ENCODE measurements around the gene ELOB.

Gene ELOB

DNA sequence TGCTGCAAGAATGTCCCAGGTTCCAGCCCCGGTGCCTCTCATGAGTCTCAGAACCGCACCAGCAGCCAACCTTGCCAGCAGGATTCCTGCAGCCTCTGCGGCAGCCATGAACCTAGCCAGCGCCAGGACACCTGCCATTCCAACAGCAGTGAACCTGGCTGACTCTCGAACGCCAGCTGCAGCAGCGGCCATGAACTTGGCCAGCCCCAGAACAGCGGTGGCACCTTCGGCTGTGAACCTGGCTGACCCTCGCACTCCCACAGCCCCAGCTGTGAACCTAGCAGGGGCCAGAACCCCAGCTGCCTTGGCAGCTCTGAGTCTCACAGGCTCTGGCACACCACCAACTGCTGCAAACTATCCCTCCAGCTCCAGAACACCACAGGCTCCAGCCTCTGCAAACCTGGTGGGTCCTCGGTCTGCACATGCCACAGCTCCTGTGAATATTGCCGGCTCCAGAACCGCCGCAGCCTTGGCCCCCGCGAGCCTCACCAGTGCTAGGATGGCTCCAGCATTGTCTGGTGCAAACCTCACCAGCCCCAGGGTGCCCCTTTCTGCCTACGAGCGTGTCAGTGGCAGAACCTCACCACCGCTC lies 9.8 kb downstream of the ELOB start:
- no peak for DNase-seq

DNA sequence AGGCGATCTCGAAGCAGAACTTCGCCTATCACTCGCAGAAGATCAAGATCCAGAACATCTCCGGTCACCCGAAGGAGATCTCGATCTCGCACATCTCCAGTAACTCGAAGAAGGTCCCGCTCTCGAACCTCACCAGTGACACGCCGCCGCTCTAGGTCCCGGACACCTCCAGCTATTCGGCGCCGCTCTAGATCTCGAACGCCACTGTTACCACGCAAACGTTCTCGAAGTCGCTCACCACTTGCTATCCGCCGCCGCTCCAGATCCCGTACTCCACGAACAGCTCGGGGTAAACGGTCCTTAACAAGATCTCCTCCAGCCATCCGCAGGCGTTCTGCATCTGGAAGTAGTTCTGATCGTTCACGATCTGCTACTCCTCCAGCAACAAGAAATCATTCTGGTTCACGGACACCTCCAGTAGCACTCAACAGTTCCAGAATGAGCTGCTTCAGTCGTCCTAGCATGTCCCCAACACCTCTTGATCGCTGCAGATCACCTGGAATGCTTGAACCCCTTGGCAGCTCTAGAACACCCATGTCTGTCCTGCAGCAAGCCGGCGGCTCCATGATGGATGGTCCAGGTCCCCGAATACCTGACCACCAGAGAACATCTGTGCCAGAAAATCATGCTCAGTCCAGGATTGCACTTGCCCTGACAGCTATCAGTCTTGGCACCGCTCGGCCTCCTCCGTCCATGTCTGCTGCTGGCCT lies 10.5 kb downstream of the ELOB start:
- DNase-seq = no peak

DNA sequence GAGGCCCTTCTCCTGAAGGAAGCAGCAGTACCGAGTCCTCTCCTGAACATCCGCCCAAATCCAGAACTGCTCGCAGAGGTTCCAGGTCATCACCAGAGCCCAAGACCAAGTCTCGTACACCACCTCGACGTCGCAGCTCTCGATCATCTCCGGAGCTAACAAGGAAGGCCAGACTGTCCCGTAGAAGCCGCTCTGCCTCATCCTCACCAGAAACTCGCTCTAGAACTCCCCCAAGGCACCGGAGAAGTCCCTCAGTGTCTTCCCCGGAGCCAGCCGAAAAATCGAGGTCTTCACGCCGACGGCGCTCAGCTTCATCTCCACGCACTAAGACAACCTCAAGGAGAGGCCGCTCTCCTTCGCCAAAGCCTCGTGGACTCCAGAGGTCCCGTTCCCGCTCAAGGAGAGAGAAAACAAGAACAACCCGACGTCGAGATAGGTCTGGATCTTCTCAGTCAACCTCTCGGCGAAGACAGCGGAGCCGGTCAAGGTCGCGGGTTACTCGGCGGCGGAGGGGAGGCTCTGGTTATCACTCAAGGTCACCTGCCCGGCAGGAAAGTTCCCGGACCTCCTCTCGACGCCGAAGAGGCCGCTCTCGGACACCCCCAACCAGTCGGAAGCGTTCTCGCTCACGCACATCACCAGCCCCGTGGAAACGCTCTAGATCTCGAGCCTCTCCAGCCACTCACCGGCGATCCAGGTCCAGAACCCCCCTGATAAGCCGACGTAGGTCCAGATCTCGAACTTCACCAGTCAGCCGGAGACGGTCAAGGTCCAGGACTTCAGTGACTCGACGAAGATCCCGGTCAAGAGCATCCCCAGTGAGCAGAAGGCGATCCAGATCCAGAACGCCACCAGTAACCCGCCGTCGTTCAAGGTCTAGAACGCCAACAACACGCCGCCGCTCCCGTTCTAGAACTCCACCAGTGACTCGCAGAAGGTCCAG lies 11.3 kb downstream of the ELOB start:
- no peak for DNase-seq

DNA sequence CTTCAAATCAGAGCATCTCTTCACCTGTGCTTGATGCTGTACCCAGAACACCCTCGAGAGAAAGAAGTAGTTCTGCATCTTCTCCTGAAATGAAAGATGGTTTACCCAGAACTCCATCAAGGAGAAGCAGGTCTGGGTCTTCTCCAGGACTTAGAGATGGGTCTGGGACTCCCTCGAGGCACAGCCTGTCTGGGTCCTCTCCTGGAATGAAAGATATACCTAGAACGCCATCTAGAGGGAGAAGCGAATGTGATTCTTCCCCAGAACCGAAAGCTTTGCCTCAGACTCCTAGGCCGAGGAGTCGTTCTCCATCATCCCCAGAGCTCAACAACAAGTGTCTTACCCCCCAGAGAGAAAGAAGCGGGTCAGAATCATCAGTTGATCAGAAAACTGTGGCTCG lies 12.4 kb downstream of the ELOB start:
- DNase-seq = no peak

DNA sequence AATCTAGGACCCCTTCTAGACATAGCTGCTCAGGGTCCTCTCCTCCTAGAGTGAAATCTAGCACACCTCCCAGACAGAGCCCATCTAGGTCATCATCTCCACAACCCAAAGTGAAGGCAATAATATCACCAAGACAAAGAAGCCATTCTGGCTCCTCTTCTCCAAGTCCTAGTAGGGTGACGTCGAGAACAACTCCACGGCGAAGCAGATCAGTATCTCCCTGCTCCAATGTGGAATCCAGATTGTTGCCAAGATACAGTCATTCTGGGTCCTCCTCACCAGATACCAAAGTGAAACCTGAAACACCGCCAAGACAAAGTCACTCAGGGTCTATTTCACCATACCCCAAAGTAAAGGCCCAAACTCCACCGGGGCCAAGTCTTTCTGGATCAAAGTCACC lies 13.9 kb downstream of the ELOB start:
- DNase-seq = no peak

DNA sequence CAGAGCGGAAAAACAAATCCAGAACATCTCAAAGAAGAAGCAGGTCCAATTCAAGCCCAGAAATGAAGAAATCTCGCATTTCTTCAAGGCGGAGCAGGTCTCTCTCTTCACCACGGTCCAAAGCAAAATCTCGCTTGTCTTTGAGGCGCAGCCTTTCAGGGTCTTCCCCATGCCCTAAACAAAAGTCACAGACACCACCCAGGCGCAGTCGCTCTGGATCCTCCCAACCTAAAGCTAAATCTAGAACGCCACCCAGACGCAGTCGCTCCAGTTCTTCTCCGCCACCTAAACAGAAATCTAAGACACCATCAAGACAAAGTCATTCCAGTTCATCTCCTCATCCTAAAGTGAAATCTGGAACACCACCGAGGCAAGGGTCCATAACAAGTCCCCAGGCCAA lies 14.4 kb downstream of the ELOB start:
- no peak for DNase-seq

DNA sequence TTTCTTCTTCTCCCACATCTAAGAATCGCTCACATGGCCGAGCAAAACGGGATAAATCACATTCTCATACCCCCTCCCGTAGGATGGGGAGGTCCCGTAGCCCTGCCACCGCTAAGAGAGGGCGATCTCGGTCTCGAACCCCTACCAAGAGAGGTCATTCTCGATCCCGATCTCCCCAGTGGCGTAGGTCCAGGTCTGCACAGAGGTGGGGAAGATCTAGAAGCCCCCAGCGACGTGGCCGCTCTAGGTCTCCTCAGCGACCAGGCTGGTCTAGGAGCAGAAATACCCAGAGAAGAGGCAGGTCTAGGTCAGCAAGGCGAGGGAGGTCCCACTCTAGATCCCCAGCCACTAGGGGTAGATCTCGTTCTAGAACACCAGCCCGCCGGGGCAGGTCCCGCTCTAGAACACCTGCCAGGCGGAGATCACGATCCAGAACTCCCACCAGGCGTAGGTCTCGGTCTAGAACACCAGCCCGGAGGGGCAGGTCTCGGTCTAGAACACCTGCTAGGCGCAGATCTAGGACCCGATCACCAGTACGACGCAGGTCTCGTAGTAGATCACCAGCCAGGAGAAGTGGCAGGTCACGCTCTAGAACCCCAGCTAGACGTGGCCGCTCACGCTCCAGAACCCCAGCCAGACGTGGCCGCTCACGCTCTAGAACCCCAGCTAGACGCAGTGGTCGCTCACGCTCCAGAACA lies 15.0 kb downstream of the ELOB start:
- DNase-seq = no peak

DNA sequence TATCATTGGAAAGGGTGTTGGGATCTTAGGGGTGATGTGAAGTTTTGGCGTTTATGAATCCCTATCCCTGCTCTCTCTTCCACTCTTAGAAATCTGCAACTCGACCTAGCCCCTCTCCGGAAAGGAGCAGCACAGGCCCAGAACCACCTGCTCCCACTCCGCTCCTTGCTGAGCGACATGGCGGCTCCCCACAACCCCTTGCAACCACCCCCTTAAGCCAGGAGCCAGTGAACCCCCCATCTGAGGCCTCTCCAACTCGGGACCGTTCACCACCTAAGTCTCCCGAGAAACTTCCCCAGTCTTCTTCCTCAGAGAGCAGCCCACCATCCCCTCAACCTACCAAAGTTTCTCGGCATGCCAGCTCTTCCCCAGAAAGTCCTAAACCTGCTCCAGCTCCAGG lies 15.6 kb downstream of the ELOB start:
- DNase-seq = no peak

DNA sequence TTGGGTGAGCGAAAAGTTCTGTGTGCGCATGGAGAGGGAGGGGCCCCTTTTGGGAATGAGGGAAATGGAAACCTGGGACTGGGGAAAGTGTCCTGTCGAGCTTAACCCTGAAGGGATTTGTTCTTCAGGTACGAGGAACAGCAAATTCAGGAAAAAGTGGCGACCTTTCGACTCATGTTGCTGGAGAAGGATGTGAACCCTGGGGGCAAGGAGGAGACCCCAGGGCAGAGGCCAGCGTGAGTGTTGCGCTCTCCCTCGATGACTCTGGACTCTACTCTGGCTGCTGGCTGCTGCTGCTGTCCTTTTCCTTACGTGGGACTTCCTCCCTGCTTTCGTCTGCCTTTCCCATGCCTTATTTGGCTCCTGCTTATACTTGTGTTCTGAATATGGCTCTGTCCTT lies 19.7 kb downstream of the ELOB start:
- DNase-seq = no peak

DNA sequence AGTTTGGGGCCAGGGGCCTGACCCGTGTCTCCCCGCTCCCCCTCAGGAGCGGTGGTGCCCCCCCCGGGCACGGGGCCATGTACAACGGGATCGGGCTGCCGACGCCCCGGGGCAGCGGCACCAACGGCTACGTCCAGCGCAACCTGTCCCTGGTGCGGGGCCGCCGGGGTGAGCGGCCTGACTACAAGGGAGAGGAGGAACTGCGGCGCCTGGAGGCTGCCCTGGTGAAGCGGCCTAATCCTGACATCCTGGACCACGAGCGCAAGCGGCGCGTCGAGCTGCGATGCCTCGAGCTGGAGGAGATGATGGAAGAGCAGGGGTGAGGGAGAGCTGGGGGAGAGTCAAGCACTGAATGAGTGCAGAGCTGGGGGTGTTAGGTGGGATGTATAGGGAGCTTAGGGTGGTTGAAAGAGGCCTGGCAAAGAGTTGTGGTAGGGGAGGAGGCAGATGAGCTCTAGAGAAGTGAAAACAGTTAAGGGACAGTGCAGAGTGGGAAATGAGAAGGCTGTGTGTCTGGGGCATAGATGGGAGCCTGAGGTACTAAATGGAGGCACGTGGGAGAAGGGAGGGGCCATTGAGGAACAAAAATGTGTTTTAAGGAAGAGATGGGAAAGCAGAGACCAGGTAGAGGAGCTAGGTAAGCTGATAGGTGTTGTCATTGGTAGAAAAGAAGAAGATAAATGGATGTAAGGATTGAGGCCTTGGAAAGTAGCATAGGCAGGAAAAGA lies 20.6 kb downstream of the ELOB start:
- DNase-seq = no peak

DNA sequence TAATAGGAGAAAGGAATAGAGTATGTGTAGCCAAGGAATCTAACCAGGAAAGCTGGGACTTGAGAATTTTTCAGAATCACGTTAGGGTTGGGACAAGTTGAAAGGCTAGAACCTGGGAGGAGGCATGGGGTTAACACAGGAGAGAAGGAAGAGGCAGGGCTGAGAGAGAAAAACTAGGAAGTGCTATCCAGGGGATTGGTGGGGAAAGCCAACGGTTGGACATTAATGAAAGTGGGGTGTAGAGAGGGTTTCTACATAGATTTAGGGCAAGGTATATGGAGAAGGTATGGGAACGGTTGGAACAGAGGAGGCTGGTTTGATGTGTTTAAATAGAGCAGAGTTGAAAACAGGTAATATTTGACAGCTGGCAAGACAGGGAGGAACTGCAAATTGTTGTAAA lies 21.9 kb downstream of the ELOB start:
- no peak for DNase-seq

DNA sequence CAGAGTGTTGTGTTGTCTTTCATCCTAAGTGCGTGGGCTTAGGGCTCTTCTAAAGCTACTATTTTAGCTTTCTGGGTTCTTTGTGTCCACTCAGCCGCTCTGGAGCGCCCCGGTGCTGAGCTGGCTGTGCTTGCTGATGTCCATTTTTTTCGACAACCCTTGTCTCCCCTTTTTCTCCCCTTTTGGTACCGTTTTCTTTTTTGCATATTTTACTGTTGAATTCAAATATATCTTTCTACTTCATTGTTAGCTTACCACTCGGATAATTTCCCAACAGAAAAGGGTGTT lies 23.4 kb downstream of the ELOB start:
- DNase-seq = no peak

DNA sequence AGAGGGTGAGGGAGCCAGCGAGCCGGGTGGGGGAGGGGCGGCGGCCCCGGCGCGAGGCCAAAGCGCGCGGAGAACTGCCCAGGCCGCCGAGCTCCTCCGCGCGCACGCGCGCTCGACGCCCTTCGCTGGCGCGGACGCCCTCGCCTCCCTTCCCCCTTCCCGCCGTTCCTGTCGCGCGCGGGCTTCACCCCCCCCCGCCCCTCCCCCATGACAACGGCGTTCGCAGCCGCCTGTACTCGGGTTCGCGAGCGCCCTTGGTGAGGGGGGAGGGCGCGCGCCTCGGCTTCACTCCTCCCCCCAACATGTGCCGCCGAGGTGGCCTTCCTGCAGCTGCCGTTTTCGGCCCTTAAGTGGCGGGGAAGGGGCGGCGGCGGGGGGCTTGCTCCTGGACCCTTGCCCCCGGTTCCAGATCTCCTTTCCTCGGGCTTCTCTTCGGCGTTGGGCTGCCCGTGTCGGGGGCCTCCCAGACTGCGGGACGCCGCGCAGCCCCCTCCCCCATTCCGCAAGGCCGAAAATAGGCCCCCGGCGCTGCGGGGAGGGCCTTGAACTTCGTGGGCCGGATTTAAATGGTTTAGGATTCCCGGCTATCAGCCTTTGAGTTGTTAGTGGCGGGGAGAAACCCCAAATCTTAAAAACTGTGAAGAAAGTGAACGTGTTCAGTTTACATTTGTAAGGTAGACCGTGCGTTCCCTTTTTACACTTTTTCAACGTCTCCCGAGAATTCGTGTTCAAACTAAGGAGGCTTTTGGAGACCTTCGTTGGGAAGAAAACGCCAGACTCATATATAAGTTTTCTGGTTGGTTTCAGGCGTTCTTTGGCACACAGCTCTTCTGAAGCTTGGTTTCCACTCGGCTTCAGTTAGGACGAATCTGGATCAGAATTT lies 24.0 kb downstream of the ELOB start:
- DNase-seq = peak; percentile 80

DNA sequence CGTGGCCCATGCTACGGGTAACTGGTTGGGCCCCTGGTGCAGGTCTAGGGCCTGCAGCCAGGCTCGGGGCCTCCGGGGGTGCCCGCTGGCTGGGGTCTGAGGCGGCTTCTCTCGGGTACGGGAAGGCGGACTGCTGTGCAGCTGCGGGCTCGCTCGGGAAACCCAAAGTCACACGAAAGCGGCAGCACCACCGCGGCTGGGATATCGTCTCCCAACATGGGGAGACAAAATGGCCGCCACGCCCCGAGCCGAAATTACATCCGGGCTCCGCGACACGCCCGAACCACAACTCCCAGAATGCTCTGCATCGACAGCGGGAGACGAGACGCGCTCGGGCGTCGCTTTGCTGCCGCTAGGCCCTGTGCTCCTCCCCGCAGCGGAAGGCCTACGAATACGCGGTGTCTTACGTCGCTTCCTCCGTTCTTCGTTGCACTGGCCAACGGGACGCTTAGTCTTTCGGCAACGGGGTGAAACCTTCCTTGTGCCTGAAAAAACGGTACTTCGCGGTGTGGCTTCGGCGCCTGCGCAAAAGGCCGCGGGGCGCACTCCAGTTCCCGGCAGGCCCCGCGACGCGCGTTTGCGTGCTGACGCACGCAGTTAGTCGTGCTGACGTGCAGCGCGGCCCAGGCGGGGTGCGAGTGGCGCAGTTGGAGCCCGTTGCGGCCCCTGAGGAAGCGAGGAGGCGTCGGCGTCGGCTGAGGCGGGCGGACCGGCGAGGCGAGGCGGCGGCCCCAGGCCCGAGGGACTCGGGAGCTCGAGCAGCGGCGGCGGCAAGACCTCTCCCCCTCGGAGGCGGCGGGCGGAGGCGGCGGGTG lies 24.8 kb downstream of the ELOB start, which contains the start of gene SRRM2:
Gene SRRM2 (plus strand): TSS at position 604 of the 815 bp plus-strand sequence. CDS start 3,727 bp downstream, outside the sequence.
- peak; percentile 96 for DNase-seq

DNA sequence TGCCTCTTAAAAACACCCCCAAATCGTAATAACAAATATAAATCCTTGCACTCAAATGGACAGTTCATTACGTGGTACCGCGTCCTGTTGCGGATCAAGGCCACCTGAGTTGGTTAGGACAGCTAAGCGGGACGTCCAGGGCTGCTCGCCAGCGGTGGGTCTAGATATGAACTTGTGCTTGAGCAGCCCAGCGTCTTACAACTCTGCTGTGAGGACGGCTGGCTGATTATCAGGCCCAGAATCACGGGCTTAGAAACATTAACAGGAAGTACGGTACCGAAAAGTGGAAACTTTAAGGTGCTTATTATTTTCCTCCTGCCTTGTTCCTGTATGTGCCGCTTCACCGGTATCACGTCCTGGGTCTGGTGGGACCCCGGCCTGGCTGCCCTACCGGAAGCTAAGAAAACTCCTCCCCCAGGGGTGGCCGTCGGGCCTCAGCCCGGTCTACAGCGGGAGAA lies 25.5 kb downstream of the ELOB start:
- no peak for DNase-seq

DNA sequence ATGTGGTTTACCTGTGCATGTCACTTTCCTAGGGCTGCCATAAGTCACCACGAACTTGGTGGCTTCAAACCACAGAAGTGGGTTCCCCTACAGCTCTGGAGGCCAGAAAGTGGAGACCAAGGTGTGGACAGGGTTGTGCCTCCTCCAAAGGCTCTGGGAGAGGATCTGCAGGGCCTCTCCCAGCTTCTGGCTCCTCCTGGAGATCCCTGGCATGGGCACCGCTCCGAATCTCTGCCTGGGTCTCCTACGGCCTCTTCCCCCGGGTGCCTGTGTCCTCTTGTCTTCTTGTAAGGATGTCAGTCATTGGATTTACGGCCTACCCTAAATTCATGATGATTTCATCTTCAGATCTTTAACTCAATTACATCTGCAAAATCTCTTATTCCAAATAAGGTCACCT lies 27.1 kb downstream of the ELOB start:
- no peak for DNase-seq

DNA sequence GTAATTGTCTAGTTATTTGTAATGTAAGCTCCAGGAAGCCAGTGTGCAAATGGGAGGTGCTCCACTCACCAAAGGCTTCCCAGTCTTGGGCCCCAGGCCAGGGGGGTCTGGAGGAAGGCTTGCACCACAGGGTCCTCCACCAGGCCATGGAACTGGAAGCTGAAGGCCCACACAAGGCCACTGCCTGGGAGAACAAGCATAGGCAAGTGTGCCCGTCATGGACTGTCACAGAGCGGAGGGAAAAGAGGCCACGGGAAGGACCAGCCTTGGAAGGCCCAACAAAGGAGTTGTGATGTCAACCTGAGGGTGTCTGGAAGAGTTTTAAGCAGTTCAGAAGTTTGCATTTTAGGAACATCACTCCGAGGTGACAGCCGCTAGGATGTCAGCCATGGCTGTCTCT lies 27.6 kb downstream of the ELOB start:
- DNase-seq = no peak

DNA sequence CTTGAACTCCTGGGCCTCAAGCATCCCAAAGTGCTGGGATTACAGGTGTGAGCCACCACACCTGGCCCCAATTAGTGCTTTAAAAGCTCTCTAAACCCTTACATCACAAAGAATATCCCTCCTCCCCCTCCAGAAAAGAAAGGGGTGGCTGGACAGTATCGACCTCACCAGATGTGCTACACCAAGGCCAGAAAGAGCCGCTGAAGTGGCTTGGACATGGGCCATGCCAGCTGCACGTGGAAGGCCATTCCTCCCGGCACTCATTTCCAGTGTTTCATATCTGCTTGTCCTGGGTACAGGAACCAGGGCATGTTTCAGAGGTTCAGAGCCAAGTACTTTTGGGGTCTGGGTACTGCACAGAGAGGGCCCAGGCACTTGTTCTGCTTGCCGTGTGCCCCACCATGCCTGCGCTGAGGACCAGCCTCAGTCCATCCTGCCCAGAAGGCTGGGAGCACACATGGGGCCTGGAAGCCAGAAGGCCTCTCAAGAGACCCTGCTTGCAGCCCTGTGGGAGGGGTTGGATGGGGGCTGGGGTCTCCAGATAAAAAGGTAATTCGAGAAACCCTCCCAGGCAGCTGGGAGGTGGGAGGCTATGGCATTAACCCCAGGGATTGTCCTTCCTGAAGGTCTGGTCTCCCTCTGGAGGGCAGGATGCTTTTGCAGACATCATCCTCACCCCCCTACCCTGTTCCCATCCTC lies 28.2 kb downstream of the ELOB start:
- DNase-seq = no peak

DNA sequence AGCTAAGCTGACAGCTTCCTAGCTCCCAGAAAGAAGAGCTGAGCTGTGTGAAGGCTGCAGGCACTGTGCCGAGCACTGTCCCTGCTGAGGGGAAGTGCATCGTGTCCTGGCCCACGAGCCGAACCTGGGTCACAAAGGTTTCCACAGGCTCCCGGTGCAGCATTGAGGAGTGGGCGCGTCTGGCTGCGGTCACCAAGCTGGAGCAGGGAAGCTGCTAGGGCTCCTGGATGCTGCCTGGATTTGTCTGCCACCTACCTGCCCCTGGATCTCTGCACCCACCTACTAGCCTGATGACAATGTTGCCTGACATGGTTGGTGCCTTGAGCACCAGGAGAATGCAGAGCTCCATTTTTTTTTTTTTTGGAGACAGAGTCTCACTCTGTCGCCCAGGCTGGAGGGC lies 31.1 kb downstream of the ELOB start:
- DNase-seq = no peak

Measured in fibroblast of skin of back (primary cell).